Ovary (tissue), 9 donors: ENCODE data around the gene CXorf58. TPM values are rescaled to one million over a fixed set of nuclear protein-coding genes. Genes with fewer than 3 reads are reported as not detected.

Experiments used
- DNase-seq, 5 donors: peaks; one replicate each; pipeline ENCODE4 v3.0.0-alpha.2; 2019 to 2020
- H3K27ac ChIP-seq, 2 donors: fragments of 200-600 bp; one replicate each; pipeline versions ENCODE4 v1.5.1 to v1.8.0; 2019 to 2022
- H3K27me3 ChIP-seq: fragments of 200-600 bp; one replicate; pipeline ENCODE4 v1.8.0; 2022
- H3K36me3 ChIP-seq: fragments of 200-600 bp; sonication (generic); one replicate; pipeline ENCODE4 v1.5.1; 2019
- H3K4me1 ChIP-seq: one replicate; pipeline ENCODE4 v1.8.1; 2013; ENCODE audit warnings: mild to moderate bottlenecking, moderate library complexity; ENCODE audit not compliant: insufficient read depth
- H3K4me3 ChIP-seq: fragments of 200-600 bp; sonication (generic); one replicate; pipeline ENCODE4 v1.5.1; 2017
- H3K9me3 ChIP-seq, 2 donors: fragments of 200-600 bp in 1 of 2; sonication (generic) in 1 of 2; one replicate each; pipeline versions ENCODE4 v1.5.1 to v1.8.1; 2013 to 2019; ENCODE audit warnings: mild to moderate bottlenecking in 1 of 2, moderate library complexity in 1 of 2
- EP300 ChIP-seq: sonication (generic); formaldehyde crosslinking; IDR thresholded peaks from one replicate; pipeline ENCODE4 v1.6.1; 2017; ENCODE audit warnings: antibody characterized with exemption
- POLR2A ChIP-seq: fragments of 450-650 bp; IDR thresholded peaks from one replicate; pipeline ENCODE4 v1.6.1; 2017; ENCODE audit warnings: antibody characterized with exemption, mild to moderate bottlenecking, moderate library complexity
- WGBS, 3 donors: extraction: QIAGEN DNeasy Blood & Tissue Kit in 1 of 3; methylation state at CpG; one replicate each; pipeline versions ENCODE4 v1.1.5 to v1.1.7; 2013 to 2017; 5-methylcytosine and 5-hydroxymethylcytosine counted together
- intact Hi-C, 4 donors: fragments of 100-400 bp; cut with DNase I; formaldehyde crosslinking; loops; one replicate each; pipeline versions ENCODE4 v1.11.0 to v1.15.1; 2022 to 2023
- polyA plus RNA-seq, 2 donors: library from polyadenylated mRNA; stranded (reverse); fragments of 200-250 nt in 1 of 2; fragments of 350-450 nt in 1 of 2; fragmentation: Illumina TruSeq in 1 of 2; extraction: RNeasy Lipid Tissue Mini Kit (QIAGEN cat#74804) in 1 of 2; gene quantifications; one replicate each; pipeline ENCODE4 v1.2.3, GENCODE V29; 2013 to 2014
- total RNA-seq, 7 donors: library from RNA; depleted of rRNA in 2 of 7; stranded (reverse); fragments of >200 nt in 2 of 7; fragmentation: NEBNext Ultra II Directional in 3 of 7; extraction: Animal tissue kit (Norgen Biotek cat#: 25700) in 3 of 7; gene quantifications; one replicate each; pipeline versions ENCODE4 v1.1.0 to v1.2.4, GENCODE V29; 2016 to 2023
- TF ChIP-seq, protein P1 (sequence below), 3 donors: fragments of 450-650 bp in 2 of 3; fragments of 200-600 bp in 1 of 3; IDR thresholded peaks; one replicate each; pipeline versions ENCODE4 v1.5.1 to v1.8.0; 2016 to 2022; ENCODE audit warnings: antibody characterized with exemption in 3 of 3, mild to moderate bottlenecking in 1 of 3
- donor health status: DM: no; HTN: no; CAD: no; lungs with moderate emphysema.
- donor health status: DM: no; HTN: no; CAD: no.
- donor health status: Bipolar disorder and iron deficiency.
- donor health status: DM: yes; HTN: yes; CAD: no.
- donor health status: DM: no; HTN: no; CAD: no.
- donor health status: DM: yes; HTN: yes; CAD: no.

Gene CXorf58
- total and polyA plus RNA-seq, 9 donors = 0.04 to 0.72 (median 0.22) TPM; not detected in 5

DNA sequence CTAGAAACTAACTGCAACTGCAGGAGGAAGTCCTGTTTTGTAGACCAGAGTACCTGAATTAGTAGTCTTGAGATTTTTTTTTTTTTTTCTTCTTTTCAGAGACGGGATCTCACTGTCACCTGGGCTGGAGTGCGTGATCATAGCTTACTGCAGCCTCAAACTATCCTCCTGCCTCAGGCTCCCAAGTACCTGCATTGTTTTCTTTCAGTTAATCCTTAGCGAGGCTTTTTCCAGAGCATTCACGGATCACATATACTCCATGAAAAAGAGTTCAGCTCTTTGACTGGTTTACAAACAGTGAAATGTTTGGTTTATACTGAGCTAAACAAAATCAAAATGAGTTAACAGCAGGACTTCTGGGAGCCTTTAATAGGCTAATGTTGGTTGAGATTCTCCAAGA lies 73.4 kb downstream of the CXorf58 start:
- Histone ChIP-seq H3K9me3 (no peaks in the 10 kb centered on the region), H3K4me1 (peaks cover 2% of the 10 kb centered on the region), H3K27ac (no peak overlapping the region), H3K27me3 (no peaks in the 10 kb centered on the region), H3K36me3 (no peaks in the 10 kb centered on the region), H3K4me3 (no peak overlapping the region)
- DNase-seq = no peak
- TF ChIP-seq, protein P1, sequence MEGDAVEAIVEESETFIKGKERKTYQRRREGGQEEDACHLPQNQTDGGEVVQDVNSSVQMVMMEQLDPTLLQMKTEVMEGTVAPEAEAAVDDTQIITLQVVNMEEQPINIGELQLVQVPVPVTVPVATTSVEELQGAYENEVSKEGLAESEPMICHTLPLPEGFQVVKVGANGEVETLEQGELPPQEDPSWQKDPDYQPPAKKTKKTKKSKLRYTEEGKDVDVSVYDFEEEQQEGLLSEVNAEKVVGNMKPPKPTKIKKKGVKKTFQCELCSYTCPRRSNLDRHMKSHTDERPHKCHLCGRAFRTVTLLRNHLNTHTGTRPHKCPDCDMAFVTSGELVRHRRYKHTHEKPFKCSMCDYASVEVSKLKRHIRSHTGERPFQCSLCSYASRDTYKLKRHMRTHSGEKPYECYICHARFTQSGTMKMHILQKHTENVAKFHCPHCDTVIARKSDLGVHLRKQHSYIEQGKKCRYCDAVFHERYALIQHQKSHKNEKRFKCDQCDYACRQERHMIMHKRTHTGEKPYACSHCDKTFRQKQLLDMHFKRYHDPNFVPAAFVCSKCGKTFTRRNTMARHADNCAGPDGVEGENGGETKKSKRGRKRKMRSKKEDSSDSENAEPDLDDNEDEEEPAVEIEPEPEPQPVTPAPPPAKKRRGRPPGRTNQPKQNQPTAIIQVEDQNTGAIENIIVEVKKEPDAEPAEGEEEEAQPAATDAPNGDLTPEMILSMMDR (IDR thresholded peaks at IDR 0.05) = no peak
- no peak for TF ChIP-seq EP300
- TF ChIP-seq POLR2A = no peak
- 64 to 65% (median 65%) methylated on average over 4 of the region's 4 CpGs for WGBS, 3 donors
- intact Hi-C loops = no loop called here

DNA sequence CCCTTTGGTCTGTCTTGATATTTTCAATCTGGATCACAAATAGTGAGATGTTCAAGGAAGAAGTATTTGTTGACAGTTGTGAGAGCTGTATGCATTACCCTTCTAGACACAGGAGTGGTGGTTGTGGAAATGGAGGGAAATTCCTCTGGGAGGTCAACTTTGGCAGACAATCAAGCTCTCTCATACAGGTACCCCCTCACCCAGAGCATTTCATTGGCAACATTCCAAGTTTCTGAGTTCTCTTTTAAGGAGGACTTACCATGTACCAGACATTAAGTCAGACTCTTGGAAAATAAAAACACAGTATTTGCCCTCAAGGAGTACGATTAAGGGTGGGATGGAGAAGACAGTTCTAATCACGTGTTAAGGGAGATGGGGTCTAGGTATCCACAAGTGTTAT lies 73.9 kb downstream of the CXorf58 start:
- peaks cover 2% of the 10 kb centered on the region for H3K4me1 ChIP-seq
- intact Hi-C loops = no loop called here
- no peaks in the 10 kb centered on the region for H3K27me3 ChIP-seq
- H3K4me3 ChIP-seq = no peak overlapping the region
- H3K9me3 ChIP-seq = no peaks in the 10 kb centered on the region
- DNase-seq = no peak
- TF ChIP-seq POLR2A = no peak
- TF ChIP-seq EP300 = no peak
- TF ChIP-seq, protein P1 (IDR thresholded peaks at IDR 0.05) = no peak
- no peaks in the 10 kb centered on the region for H3K36me3 ChIP-seq
- 72 to 77% (median 74%) methylated on average over 2 of the region's 2 CpGs for WGBS, 3 donors
- no peak overlapping the region for H3K27ac ChIP-seq

DNA sequence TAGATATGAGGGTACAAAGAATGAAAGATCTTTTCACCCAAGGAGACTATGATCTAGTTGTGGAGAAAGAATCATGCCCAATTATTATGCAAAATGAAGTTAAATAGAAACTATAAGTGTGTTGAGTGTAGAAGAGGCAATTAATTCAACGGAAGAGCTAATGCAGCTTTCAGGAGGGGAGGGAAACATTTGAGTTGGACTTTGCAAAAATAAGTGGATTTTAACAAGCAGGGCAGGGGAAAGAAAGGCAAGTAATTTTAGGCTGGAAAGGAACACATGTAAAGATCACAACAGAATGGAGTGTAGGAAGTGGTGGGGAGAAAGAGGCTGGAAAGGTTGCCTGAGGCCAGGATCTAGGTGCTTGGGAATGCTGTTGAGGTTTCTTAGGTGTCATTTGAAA lies 75.1 kb downstream of the CXorf58 start:
- WGBS, 3 donors = 75 to 86% (median 82%) methylated on average over 1 of the region's 1 CpG
- no peak for DNase-seq
- TF ChIP-seq, protein P1 (IDR thresholded peaks at IDR 0.05) = no peak
- TF ChIP-seq POLR2A (no peak), EP300 (no peak)

More for the DNA sequence above, 75.1 kb downstream of the CXorf58 start:
- Histone ChIP-seq H3K9me3 (no peaks in the 10 kb centered on the region), H3K27ac (no peak overlapping the region), H3K36me3 (no peaks in the 10 kb centered on the region), H3K4me1 (peaks cover 2% of the 10 kb centered on the region), H3K4me3 (no peak overlapping the region), H3K27me3 (no peaks in the 10 kb centered on the region)
- intact Hi-C loops = no loop called here

Other genes starting within 250 kb of the CXorf58 start
- gene PRDX4, start 240.5 kb upstream of the CXorf58 start, total RNA-seq = 100 to 1,000 TPM in 1 of 7 donors, 10 to 100 TPM in 6; 60.0 to 146 (median 73.2) TPM
- gene PRDX4, start 240.5 kb upstream of the CXorf58 start, polyA plus RNA-seq = 100 to 1,000 TPM; 102 to 142 TPM
- 10 to 100 TPM; 23.0 to 34.2 (median 28.3) TPM for gene ACOT9, start 164.7 kb upstream of the CXorf58 start, total RNA-seq
- 10 to 100 TPM; 23.1 to 43.3 TPM for gene ACOT9, start 164.7 kb upstream of the CXorf58 start, polyA plus RNA-seq
- gene SAT1, start 124.8 kb upstream of the CXorf58 start, total RNA-seq = 1,000 to 10,000 TPM in 1 of 7 donors, 100 to 1,000 TPM in 4, 10 to 100 TPM in 2; 58.7 to 3,021 (median 142) TPM
- gene SAT1, start 124.8 kb upstream of the CXorf58 start, polyA plus RNA-seq = 100 to 1,000 TPM; 227 to 470 TPM
- gene APOO, start 68 bp upstream of the CXorf58 start, total RNA-seq = 10 to 100 TPM in 6 of 7 donors, 1 to 10 TPM in 1; 6.0 to 35.3 (median 13.3) TPM
- 10 to 100 TPM in 1 of 2 donors, 1 to 10 TPM in 1; 8.8 to 39.5 TPM for gene APOO, start 68 bp upstream of the CXorf58 start, polyA plus RNA-seq
- 10 to 100 TPM; 12.0 to 19.2 (median 14.6) TPM for gene KLHL15, start 119.2 kb downstream of the CXorf58 start, total RNA-seq
- 1 to 10 TPM; 3.7 to 6.2 TPM for gene KLHL15, start 119.2 kb downstream of the CXorf58 start, polyA plus RNA-seq
- 100 to 1,000 TPM; 121 to 384 (median 267) TPM for gene EIF2S3, start 146.9 kb downstream of the CXorf58 start, total RNA-seq
- 100 to 1,000 TPM; 149 to 187 TPM for gene EIF2S3, start 146.9 kb downstream of the CXorf58 start, polyA plus RNA-seq
- 10 to 100 TPM; 34.5 to 87.8 (median 82.5) TPM for gene ZFX, start 241.7 kb downstream of the CXorf58 start, total RNA-seq
- gene ZFX, start 241.7 kb downstream of the CXorf58 start, polyA plus RNA-seq = 10 to 100 TPM; 16.1 to 20.5 TPM